Naive thymus-derived CD4-positive, alpha-beta T cell (primary cell): Measurements from ENCODE around the gene INVS. TPM values are rescaled to one million over a fixed set of nuclear protein-coding genes. Genes with fewer than 3 reads are reported as not detected.

Experiments used
- ATAC-seq: fragments of 150-1000 bp; cut with Tn5 transposase; 2 replicates; pipeline ENCODE4 v1.10.0; 2021; ENCODE audit warnings: mild to moderate bottlenecking, moderate library complexity
- CTCF ChIA-PET: fragments of 350-600 bp; sonication (Branson Sonifier 250); formaldehyde crosslinking; loops from one replicate; lab custom pipeline; 2021; ENCODE audit warnings: antibody characterized with exemption; lab: Charles Lee
- POLR2A ChIA-PET: fragments of 350-600 bp; sonication (Branson Sonifier 250); formaldehyde crosslinking; loops from one replicate; lab custom pipeline; 2021; ENCODE audit warnings: antibody characterized with exemption, inconsistent platforms; lab: Charles Lee
- DNase-seq, 9 donors: peaks; one replicate each; pipeline versions ENCODE4 v3.0.0 to v3.0.0-alpha.2; 2020 to 2022; ENCODE audit warnings: mixed read lengths in 1 of 9
- H3K27ac ChIP-seq: one replicate; pipeline ENCODE4 v1.7.0; 2013; ENCODE audit warnings: mild to moderate bottlenecking, low read depth, low read length, moderate library complexity
- H3K27me3 ChIP-seq, 2 donors: one replicate each; pipeline ENCODE4 v1.7.0; 2013; ENCODE audit warnings: low read length in 2 of 2, mild to moderate bottlenecking in 2 of 2, moderate library complexity in 2 of 2; ENCODE audit not compliant: control insufficient read depth in 2 of 2, insufficient read depth in 2 of 2
- H3K36me3 ChIP-seq, 3 experiments: 1 replicate in 2 of 3; 2 replicates in 1 of 3; pipeline ENCODE4 v1.7.0; 2013; ENCODE audit warnings: low read length in 3 of 3, mild to moderate bottlenecking in 3 of 3, moderate library complexity in 1 of 3; ENCODE audit not compliant: insufficient read depth in 3 of 3, control insufficient read depth in 2 of 3
- H3K4me1 ChIP-seq, 2 donors: one replicate each; pipeline ENCODE4 v1.7.0; 2013; ENCODE audit warnings: low read length in 2 of 2, mild to moderate bottlenecking in 2 of 2, moderate library complexity in 1 of 2; ENCODE audit not compliant: control insufficient read depth in 2 of 2, insufficient read depth in 2 of 2
- H3K4me3 ChIP-seq: 2 replicates; pipeline ENCODE4 v1.7.0; 2013; ENCODE audit warnings: mild to moderate bottlenecking, low read length
- H3K9me3 ChIP-seq, 3 experiments: 1 replicate in 2 of 3; 2 replicates in 1 of 3; pipeline ENCODE4 v1.7.0; 2013; ENCODE audit warnings: low read length in 3 of 3; ENCODE audit not compliant: control insufficient read depth in 2 of 3
- H3K27ac Mint-ChIP-seq, 9 donors: one replicate each; pipeline ENCODE4 v1.8.0; 2020 to 2022; ENCODE audit warnings: mixed read lengths in 9 of 9, mild to moderate bottlenecking in 8 of 9, moderate library complexity in 5 of 9, inconsistent platforms in 2 of 9
- H3K27me3 Mint-ChIP-seq, 5 donors: one replicate each; pipeline ENCODE4 v1.8.0; 2021 to 2022; ENCODE audit warnings: mixed read lengths in 5 of 5, mild to moderate bottlenecking in 1 of 5
- H3K36me3 Mint-ChIP-seq, 5 donors: one replicate each; pipeline ENCODE4 v1.8.0; 2020 to 2022; ENCODE audit warnings: mixed read lengths in 5 of 5, mild to moderate bottlenecking in 3 of 5, inconsistent platforms in 1 of 5
- H3K4me1 Mint-ChIP-seq, 7 donors: one replicate each; pipeline ENCODE4 v1.8.0; 2020 to 2022; ENCODE audit warnings: mixed read lengths in 7 of 7, mild to moderate bottlenecking in 3 of 7, inconsistent platforms in 1 of 7
- H3K4me3 Mint-ChIP-seq, 10 donors: one replicate each; pipeline ENCODE4 v1.8.0; 2020 to 2022; ENCODE audit warnings: mild to moderate bottlenecking in 10 of 10, mixed read lengths in 10 of 10, moderate library complexity in 6 of 10, inconsistent platforms in 2 of 10
- H3K9me3 Mint-ChIP-seq, 11 donors: one replicate each; pipeline ENCODE4 v1.8.0; 2020 to 2022; ENCODE audit warnings: mixed read lengths in 11 of 11, mild to moderate bottlenecking in 4 of 11, inconsistent platforms in 1 of 11, moderate library complexity in 1 of 11
- intact Hi-C, 2 donors: fragments of 100-400 bp; cut with micrococcal nuclease; formaldehyde crosslinking; loops; one replicate each; pipeline ENCODE4 v1.15.1; 2023
- polyA plus RNA-seq, 2 donors: library from polyadenylated mRNA; unstranded; fragments of 300-500 nt; fragmentation: Illumina TruSeq; gene quantifications; one replicate each; pipeline ENCODE4 v1.2.3, GENCODE V29; 2021
- total RNA-seq, 6 experiments: library from RNA in 5 of 6; stranded (reverse) in 5 of 6; gene quantifications; 1 replicate in 5 of 6; 2 replicates in 1 of 6; pipeline ENCODE4 v1.2.3 and lab custom pipeline; 2021 to 2026

INVS gene
- total and polyA plus RNA-seq, 7 experiments from 2014 or later, result 6.2 to 20.8 (median 19.9) TPM

DNA sequence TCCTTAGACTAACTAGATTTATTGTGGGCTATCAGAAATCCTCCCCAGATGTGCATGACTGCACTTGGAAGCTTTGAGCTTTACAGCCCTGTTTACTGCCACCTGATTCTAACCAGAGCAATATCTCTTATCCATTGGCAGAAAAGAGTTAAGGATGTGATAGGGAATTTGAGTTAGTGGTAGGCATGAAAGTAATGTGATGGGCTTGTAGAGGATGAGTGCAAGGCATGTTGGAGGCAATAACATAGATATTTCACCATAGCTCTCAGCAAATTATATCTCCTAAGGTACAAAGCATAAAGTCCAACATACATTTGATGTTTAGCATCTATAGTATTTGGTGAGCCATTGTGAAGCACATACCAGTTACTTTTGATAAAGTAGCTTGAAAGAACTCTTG is 103.8 kb downstream of the INVS start:
- no peak overlapping the region for H3K27ac Mint-ChIP-seq
- Histone ChIP-seq H3K27ac (no peak overlapping the region), H3K9me3 (no peaks in the 10 kb centered on the region), H3K36me3 (no peaks in the 10 kb centered on the region), H3K4me3 (no peak overlapping the region), H3K27me3 (no peaks in the 10 kb centered on the region), H3K4me1 (no peaks in the 10 kb centered on the region)
- H3K27me3 Mint-ChIP-seq, result no peaks in the 10 kb centered on the region
- H3K4me1 Mint-ChIP-seq, result peaks cover 0 to 6% (median 0%) of the 10 kb centered on the region in 7 donors
- no peak overlapping the region for H3K4me3 Mint-ChIP-seq
- ChIA-PET CTCF (no interaction called here), POLR2A (no interaction called here)
- intact Hi-C loops, result no loop called here
- ATAC-seq (no peak), DNase-seq (no peak)
- H3K9me3 Mint-ChIP-seq, result peaks cover 0 to 12% (median 0%) of the 10 kb centered on the region in 11 donors
- H3K36me3 Mint-ChIP-seq, result peaks cover 0 to 25% (median 15%) of the 10 kb centered on the region in 5 donors

DNA sequence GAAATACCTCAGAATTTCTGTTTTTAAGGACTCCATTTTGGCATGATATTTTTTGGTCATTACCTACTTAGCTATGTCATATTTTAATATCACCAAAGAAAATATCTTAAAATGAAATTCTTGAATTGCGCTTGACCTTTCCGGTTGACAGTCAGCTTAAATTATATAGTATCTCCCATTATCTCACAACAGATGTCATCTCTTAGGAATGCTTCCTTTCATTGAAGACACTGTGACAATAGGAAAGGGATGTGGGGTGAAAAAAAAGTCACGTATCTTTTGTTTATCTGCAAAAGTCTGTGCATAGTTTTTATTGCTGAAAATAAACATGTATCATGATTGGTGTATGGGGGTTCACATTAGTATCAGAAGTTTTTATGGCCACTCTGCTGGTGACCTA is 105.8 kb downstream of the INVS start:
- no peaks in the 10 kb centered on the region for H3K4me1 ChIP-seq
- DNase-seq, result no peak
- Mint-ChIP-seq H3K9me3 (peaks cover 0 to 12% (median 0%) of the 10 kb centered on the region in 11 donors), H3K4me3 (no peak overlapping the region), H3K27me3 (no peaks in the 10 kb centered on the region), H3K4me1 (peaks cover 2 to 15% (median 7%) of the 10 kb centered on the region in 7 donors), H3K27ac (no peak overlapping the region), H3K36me3 (peaks cover 0 to 16% (median 4%) of the 10 kb centered on the region in 5 donors)
- no peaks in the 10 kb centered on the region for H3K9me3 ChIP-seq
- ChIA-PET POLR2A (interaction anchor here (0.6 kb wide), 1 partner anchor 173 kb away, joined by 4 read pairs; no protein-coding TSS in a partner anchor), CTCF (no interaction called here)
- no peak overlapping the region for H3K27ac ChIP-seq
- no peaks in the 10 kb centered on the region for H3K36me3 ChIP-seq
- H3K27me3 ChIP-seq, result no peaks in the 10 kb centered on the region
- H3K4me3 ChIP-seq, result no peak overlapping the region
- ATAC-seq, result no peak
- intact Hi-C loops, result no loop called here

DNA sequence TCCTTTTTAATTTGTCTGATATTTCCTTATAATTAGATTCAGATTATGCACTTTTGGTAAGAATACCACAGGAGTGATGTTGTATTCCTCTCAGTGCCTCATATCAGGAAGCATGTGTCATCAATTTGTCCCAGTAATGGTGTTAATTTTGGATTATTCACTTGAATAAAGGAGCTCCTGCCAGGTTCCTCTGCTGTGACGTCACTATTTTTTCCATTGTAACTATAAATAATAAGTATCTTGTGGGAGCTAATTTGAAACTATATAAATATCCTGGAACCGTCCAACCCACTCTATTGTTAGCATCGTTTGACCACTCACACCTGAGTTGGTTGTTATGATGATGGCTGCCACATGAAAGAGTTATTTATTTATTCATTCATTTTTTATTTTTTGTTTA is 107.9 kb downstream of the INVS start:
- H3K36me3 ChIP-seq, result no peaks in the 10 kb centered on the region
- intact Hi-C loops, result no loop called here
- H3K4me1 ChIP-seq, result no peaks in the 10 kb centered on the region
- ATAC-seq (no peak), DNase-seq (no peak)
- no peak overlapping the region for H3K27ac ChIP-seq
- H3K4me3 Mint-ChIP-seq, result no peak overlapping the region
- H3K27ac Mint-ChIP-seq, result no peak overlapping the region
- no peaks in the 10 kb centered on the region for H3K9me3 Mint-ChIP-seq
- peaks cover 0 to 8% (median 5%) of the 10 kb centered on the region in 5 donors for H3K36me3 Mint-ChIP-seq
- peaks cover 0 to 24% (median 14%) of the 10 kb centered on the region in 7 donors for H3K4me1 Mint-ChIP-seq
- ChIA-PET POLR2A (no interaction called here), CTCF (no interaction called here)
- no peaks in the 10 kb centered on the region for H3K9me3 ChIP-seq
- H3K27me3 ChIP-seq, result no peaks in the 10 kb centered on the region
- H3K4me3 ChIP-seq, result no peak overlapping the region
- H3K27me3 Mint-ChIP-seq, result no peaks in the 10 kb centered on the region

DNA sequence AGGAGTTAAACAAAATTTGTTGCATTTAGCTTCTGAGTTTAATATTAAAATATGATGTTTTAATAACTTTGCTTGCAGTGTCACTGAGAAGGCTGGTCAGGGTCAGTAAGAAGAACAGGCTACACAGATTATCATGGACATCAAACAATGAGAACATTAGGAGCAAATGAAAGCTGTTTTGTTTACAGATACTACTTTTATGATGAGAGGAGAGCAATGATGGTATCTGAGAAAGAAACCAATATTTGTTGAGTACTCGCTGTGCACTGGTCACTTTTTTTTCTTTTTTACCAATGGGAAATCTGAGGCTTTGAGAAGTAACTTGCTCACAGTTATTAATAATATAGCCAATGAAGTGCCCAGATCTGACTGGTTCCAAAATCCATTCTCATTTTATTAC is 109.6 kb downstream of the INVS start:
- intact Hi-C loops, result no loop called here
- Histone ChIP-seq H3K4me3 (no peak overlapping the region), H3K9me3 (no peaks in the 10 kb centered on the region), H3K27ac (no peak overlapping the region), H3K36me3 (no peaks in the 10 kb centered on the region), H3K27me3 (no peaks in the 10 kb centered on the region), H3K4me1 (no peaks in the 10 kb centered on the region)
- peak overlapping the region in 5 of 10 donors; percentile 5 to 96 (median 39) for H3K4me3 Mint-ChIP-seq
- no peaks in the 10 kb centered on the region for H3K27me3 Mint-ChIP-seq
- no peak for DNase-seq
- peaks cover 0 to 24% (median 14%) of the 10 kb centered on the region in 7 donors for H3K4me1 Mint-ChIP-seq
- no peak overlapping the region for H3K27ac Mint-ChIP-seq
- ATAC-seq, result no peak
- ChIA-PET CTCF (no interaction called here), POLR2A (no interaction called here)
- H3K9me3 Mint-ChIP-seq, result no peaks in the 10 kb centered on the region
- peaks cover 0 to 13% (median 0%) of the 10 kb centered on the region in 5 donors for H3K36me3 Mint-ChIP-seq

DNA sequence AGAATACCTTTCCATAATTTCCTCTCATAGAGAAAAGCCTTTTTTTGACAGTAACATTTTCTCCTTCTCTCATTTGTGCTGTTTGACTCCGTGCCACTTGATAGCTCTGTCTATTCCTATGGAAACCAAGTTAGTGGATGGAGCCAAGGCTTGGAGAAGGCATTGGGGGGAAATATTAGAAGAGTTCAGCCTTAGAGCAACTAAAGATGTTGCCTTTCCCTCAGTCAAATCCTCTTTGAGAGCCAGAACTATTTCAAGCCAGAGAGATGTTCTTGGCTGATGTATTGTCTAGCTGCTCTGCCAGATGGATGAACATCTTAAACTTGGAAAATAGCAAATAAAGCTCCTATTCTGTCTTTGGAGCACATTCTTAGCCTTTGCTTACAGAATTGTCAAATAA is 112.4 kb downstream of the INVS start:
- Mint-ChIP-seq H3K36me3 (peaks cover 0 to 18% (median 0%) of the 10 kb centered on the region in 5 donors), H3K27ac (no peak overlapping the region), H3K27me3 (no peaks in the 10 kb centered on the region), H3K4me1 (peaks cover 0 to 24% (median 14%) of the 10 kb centered on the region in 7 donors), H3K4me3 (no peak overlapping the region), H3K9me3 (no peaks in the 10 kb centered on the region)
- intact Hi-C loops, result loop anchor here in 1 of 2 donors (5.0 kb wide), 1 partner anchor 304 kb away; the partner anchor contains the start of gene STX17
- POLR2A ChIA-PET, result no interaction called here
- CTCF ChIA-PET, result no interaction called here
- H3K4me1 ChIP-seq, result no peaks in the 10 kb centered on the region
- no peaks in the 10 kb centered on the region for H3K27me3 ChIP-seq
- no peak overlapping the region for H3K4me3 ChIP-seq
- ATAC-seq (no peak), DNase-seq (no peak)
- no peaks in the 10 kb centered on the region for H3K36me3 ChIP-seq
- H3K9me3 ChIP-seq, result no peaks in the 10 kb centered on the region
- no peak overlapping the region for H3K27ac ChIP-seq

DNA sequence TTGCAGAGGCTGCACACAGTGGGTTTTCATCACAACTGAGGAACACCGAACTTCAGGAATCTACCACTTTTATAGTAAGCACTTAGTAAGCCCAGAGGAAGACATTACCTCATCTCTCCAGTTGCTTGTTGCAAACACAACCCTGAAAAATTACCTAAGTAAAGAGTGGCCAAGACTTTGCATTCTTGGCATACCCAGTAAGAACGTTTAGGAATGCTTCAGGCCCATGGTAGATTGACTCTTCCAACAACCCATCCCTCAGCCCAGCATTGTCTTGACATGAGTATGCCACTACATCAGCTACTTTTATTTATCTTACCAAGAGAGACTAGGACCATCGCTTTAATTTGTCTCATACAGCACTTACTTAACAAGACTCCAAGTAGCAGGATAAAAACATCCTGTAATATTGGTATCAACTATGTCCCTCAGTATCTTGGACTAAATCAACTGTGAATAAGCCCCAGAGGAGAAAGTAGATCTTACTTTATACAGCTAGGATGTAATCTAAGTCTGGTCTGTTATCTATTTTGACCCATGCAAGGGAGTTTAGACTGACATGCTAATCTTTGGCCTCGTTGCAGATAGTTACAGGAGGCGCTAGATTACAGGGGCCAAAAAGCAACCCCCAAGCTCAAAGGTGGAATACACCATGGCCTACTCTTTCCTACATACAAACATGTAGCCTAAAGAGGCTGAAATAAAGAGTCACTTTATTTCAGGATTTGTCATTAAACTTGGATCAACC is 114.9 kb downstream of the INVS start:
- H3K4me3 Mint-ChIP-seq, result no peak overlapping the region
- ATAC-seq (no peak), DNase-seq (no peak)
- H3K9me3 ChIP-seq, result no peaks in the 10 kb centered on the region
- H3K9me3 Mint-ChIP-seq, result no peaks in the 10 kb centered on the region
- no peaks in the 10 kb centered on the region for H3K36me3 ChIP-seq
- ChIA-PET CTCF (no interaction called here), POLR2A (interaction anchor here (0.5 kb wide), 1 partner anchor 257 kb away, joined by 3 read pairs; no protein-coding TSS in a partner anchor)
- H3K36me3 Mint-ChIP-seq, result peaks cover 0 to 10% (median 0%) of the 10 kb centered on the region in 5 donors
- intact Hi-C loops, result loop anchor here in 1 of 2 donors (5.0 kb wide), 1 partner anchor 307 kb away; the partner anchor contains the start of gene STX17
- H3K27ac Mint-ChIP-seq, result peak overlapping the region in 1 of 9 donors; percentile 12
- H3K27me3 Mint-ChIP-seq, result no peaks in the 10 kb centered on the region
- H3K4me3 ChIP-seq, result no peak overlapping the region
- H3K27me3 ChIP-seq, result no peaks in the 10 kb centered on the region
- H3K4me1 ChIP-seq, result no peaks in the 10 kb centered on the region
- H3K27ac ChIP-seq, result no peak overlapping the region
- H3K4me1 Mint-ChIP-seq, result peaks cover 0 to 16% (median 10%) of the 10 kb centered on the region in 7 donors
